ENCODE data around the gene HOXD10.

The HOXD10 gene

GRCh38 chr2:176165370-176166050, 48.9 kb downstream of the HOXD10 start:
- no peak for DNase-seq

- DNase-seq = no peak
These were observed 49.7 kb downstream of the HOXD10 start for GRCh38 chr2:176166272-176166671.

GRCh38 chr2:176167398-176167797, 50.8 kb downstream of the HOXD10 start:
- DNase-seq = no peak

- DNase-seq = no peak
These were observed 52.6 kb downstream of the HOXD10 start for GRCh38 chr2:176169181-176169580.
